ELF-1 (cell line): Measurements from ENCODE around the gene PSMB5.

ENCODE experiments used
- DNase-seq: peaks from one replicate; pipeline ENCODE4 v3.0.0-alpha.2; 2016; ENCODE audit warnings: low read depth, low spot score

PSMB5 gene

GRCh38 chr14:23043754-23044153 lies 9.1 kb upstream of the PSMB5 start:
- DNase-seq: peak; percentile 71

- no peak for DNase-seq
These were observed 8.4 kb upstream of the PSMB5 start for GRCh38 chr14:23043145-23043544.

- DNase-seq: no peak
These were observed 7.7 kb upstream of the PSMB5 start, which contains the start of gene PSMB11 for GRCh38 chr14:23042162-23042965. Gene PSMB11, plus strand, starts transcription at chr14:23042212. Its CDS starts 14 bp downstream, at chr14:23042226.

GRCh38 chr14:23041729-23042128 lies 7.0 kb upstream of the PSMB5 start:
- DNase-seq: no peak

GRCh38 chr14:23040100-23040499 lies 5.4 kb upstream of the PSMB5 start:
- no peak for DNase-seq

- no peak for DNase-seq
These were observed 824 bp upstream of the PSMB5 start for GRCh38 chr14:23035303-23036144.

- no peak for DNase-seq
These were observed 751 bp downstream of the PSMB5 start for GRCh38 chr14:23033801-23034497.

- no peak for DNase-seq
These were observed 1.4 kb downstream of the PSMB5 start for GRCh38 chr14:23033251-23033727.

- DNase-seq: no peak
These were observed 3.8 kb downstream of the PSMB5 start for GRCh38 chr14:23030936-23031335.

GRCh38 chr14:23028799-23029198 lies 5.9 kb downstream of the PSMB5 start:
- no peak for DNase-seq

GRCh38 chr14:23025151-23025814 lies 9.4 kb downstream of the PSMB5 start:
- DNase-seq: peak; percentile 37

- peak; percentile 41 for DNase-seq
These were observed 10.1 kb downstream of the PSMB5 start for GRCh38 chr14:23024612-23025075.

- no peak for DNase-seq
These were observed 10.9 kb downstream of the PSMB5 start for GRCh38 chr14:23023795-23024152.

- DNase-seq: no peak
These were observed 11.5 kb downstream of the PSMB5 start for GRCh38 chr14:23023022-23023794.

- DNase-seq: no peak
These were observed 12.7 kb downstream of the PSMB5 start for GRCh38 chr14:23021889-23022442.

- no peak for DNase-seq
These were observed 13.3 kb downstream of the PSMB5 start for GRCh38 chr14:23021434-23021833.

- DNase-seq: no peak
These were observed 14.3 kb downstream of the PSMB5 start for GRCh38 chr14:23020143-23021128.

GRCh38 chr14:23018107-23018506 lies 16.6 kb downstream of the PSMB5 start:
- no peak for DNase-seq

- DNase-seq: no peak
These were observed 17.6 kb downstream of the PSMB5 start for GRCh38 chr14:23017091-23017490.
